K562 (cell line): ENCODE results near the gene DEDD2. TPM values are rescaled to one million over a fixed set of nuclear protein-coding genes. Genes with fewer than 3 reads are reported as not detected.

Experiments used
- AFF1 ChIP-seq, 2 experiments: fragments of 450-650 bp; IDR thresholded peaks; 2 replicates each; pipeline ENCODE4 v1.6.1; 2018; ENCODE audit warnings: mild to moderate bottlenecking in 2 of 2, low read depth in 1 of 2; ENCODE audit not compliant: partially characterized antibody in 2 of 2
- CEBPG ChIP-seq, 3 experiments: fragments of 200-800 bp in 1 of 3; sonication (Bioruptor generic) in 1 of 3; sonication (generic) in 1 of 3; formaldehyde crosslinking in 1 of 3; IDR thresholded peaks in 2 of 3; conservative IDR thresholded peaks in 1 of 3; 2 replicates each; pipeline versions ENCODE4 v1.6.1 to v1.8.0; 2016 to 2022; ENCODE audit warnings: missing compliant biosample characterization in 2 of 3, missing genetic modification characterization in 2 of 3, mild to moderate bottlenecking in 1 of 3, missing genetic modification reagents in 1 of 3
- CTCF ChIP-seq, 3 experiments: IDR thresholded peaks in 2 of 3; conservative IDR thresholded peaks in 1 of 3; 2 replicates each; pipeline ENCODE4 v1.5.1; 2011 to 2012; ENCODE audit warnings: low read length in 3 of 3, mild to moderate bottlenecking in 3 of 3, control low read depth in 2 of 3, improper control_type of control experiment in 1 of 3, inconsistent platforms in 1 of 3, low read depth in 1 of 3, mixed read lengths in 1 of 3, moderate library complexity in 1 of 3; ENCODE audit not compliant: insufficient read depth in 2 of 3
- E2F5 ChIP-seq: sonication (generic); formaldehyde crosslinking; IDR thresholded peaks from 2 replicates; pipeline ENCODE4 v1.8.0; 2022; ENCODE audit warnings: mild to moderate bottlenecking, missing genetic modification reagents
- HDAC2 ChIP-seq: fragments of 450-650 bp; IDR thresholded peaks from 2 replicates; pipeline ENCODE4 v1.6.1; 2016; ENCODE audit warnings: mild to moderate bottlenecking
- KDM2B ChIP-seq: fragments of 250-450 bp; sonication (Bioruptor Pico); IDR thresholded peaks from 2 replicates; pipeline ENCODE4 v1.8.0; 2021; ENCODE audit warnings: mild to moderate bottlenecking, moderate library complexity
- MITF ChIP-seq: IDR thresholded peaks from 2 replicates; pipeline ENCODE4 v1.6.1; 2014; ENCODE audit warnings: antibody characterized with exemption
- MTA1 ChIP-seq: fragments of 450-650 bp; IDR thresholded peaks from 2 replicates; pipeline ENCODE4 v1.6.1; 2017; ENCODE audit warnings: borderline replicate concordance
- MXD1 ChIP-seq: fragments of 250-450 bp; sonication (Bioruptor Pico); IDR thresholded peaks from 2 replicates; pipeline ENCODE4 v1.8.0; 2021; ENCODE audit warnings: borderline replicate concordance, mild to moderate bottlenecking, moderate library complexity; ENCODE audit not compliant: poor library complexity, severe bottlenecking
- SRSF7 ChIP-seq: fragments of 200-400 bp; formaldehyde crosslinking; optimal IDR thresholded peaks from 2 replicates; pipeline ENCODE3; 2017; ENCODE audit warnings: mild to moderate bottlenecking, low read depth, low read length
- STAT6 ChIP-seq: sonication (generic); formaldehyde crosslinking; IDR thresholded peaks from 2 replicates; pipeline ENCODE4 v1.8.1; 2023; ENCODE audit warnings: mild to moderate bottlenecking, missing genetic modification reagents
- ZNF41 ChIP-seq: fragments of 250-450 bp; sonication (Bioruptor Pico); conservative IDR thresholded peaks from 2 replicates; pipeline ENCODE4 v1.4.0; 2020; ENCODE audit warnings: mild to moderate bottlenecking
- ZNF668 ChIP-seq: fragments of 250-450 bp; sonication (Bioruptor Pico); IDR thresholded peaks from 2 replicates; pipeline ENCODE4 v1.8.0; 2022; ENCODE audit warnings: mild to moderate bottlenecking, inconsistent platforms
- ZNF696 ChIP-seq: fragments of 250-450 bp; sonication (Bioruptor Pico); conservative IDR thresholded peaks from 2 replicates; pipeline ENCODE4 v1.4.0; 2020; ENCODE audit warnings: mild to moderate bottlenecking, moderate library complexity
- polyA plus RNA-seq, 8 experiments: library from polyadenylated mRNA; depleted of rRNA in 4 of 8; stranded (reverse) in 5 of 8; unstranded in 3 of 8; fragments of >200 nt; fragmentation: Nextera tagmentation in 2 of 8; fragmentation: Illumina TruSeq in 1 of 8; extraction: Ambion mirVana in 2 of 8; extraction: Trizol in 1 of 8; gene quantifications; 2 replicates each; pipeline versions ENCODE4 v1.2.1 to v1.2.3, GENCODE V29; 2011 to 2014; ENCODE audit warnings: inconsistent platforms in 1 of 8, missing spikeins in 1 of 8
- total RNA-seq, 7 experiments: library from RNA; depleted of rRNA in 6 of 7; stranded (reverse); fragments of >200 nt in 6 of 7; fragmentation: Illumina TruSeq in 2 of 7; extraction: Trizol in 2 of 7; gene quantifications; 2 replicates each; pipeline versions ENCODE4 v1.2.1 to v1.2.3, GENCODE V29; 2011 to 2021; ENCODE audit warnings: low replicate concordance in 1 of 7

The DEDD2 gene
- total and polyA plus RNA-seq, 9 of the 15 experiments (the other 6 are each of a cell fraction or from before 2014, with no cell fraction given) = 4.3 to 43.0 (median 29.2) TPM

- TF ChIP-seq AFF1 (IDR thresholded peaks at IDR 0.05; ENCODE audit: low read depth in 1 of 2, partially characterized antibody in 2 of 2) (no peak), MTA1 (no peak), E2F5 (CRISPR knock-in tag) (no peak), ZNF41 (CRISPR knock-in tag) (no peak), KDM2B (no peak), HDAC2 (no peak), ZNF668 (CRISPR knock-in tag) (no peak), CEBPG (CRISPR knock-in tag; IDR thresholded peaks at IDR 0.05) (no peak), CEBPG (tag; conservative IDR thresholded peaks at IDR 0.05 in 1 of 2, IDR thresholded peaks at IDR 0.05 in 1 of 2) (no peak), ZNF696 (CRISPR knock-in tag) (no peak), STAT6 (CRISPR knock-in tag) (no peak), SRSF7 (no peak), MXD1 (no peak), MITF (no peak), CTCF (IDR thresholded peaks at IDR 0.05 in 2 of 3, conservative IDR thresholded peaks at IDR 0.05 in 1 of 3; ENCODE audit: insufficient read depth in 2 of 3, low read depth in 1 of 3, low read length in 3 of 3) (peak; percentile 83 to 95 (median 87))
Measured at GRCh38 chr19:42184401-42184861, 33.0 kb downstream of the DEDD2 start (continued).
